SK-N-SH treated with all-trans-retinoic acid at 6 μM for 48 hours (cell line): ENCODE measurements around the gene OLR1.

Experiments
- ATAC-seq: fragments of 200-7000 bp; cut with Tn5 transposase; 3 replicates; pipeline ENCODE4 v1.9.1; 2020; ENCODE audit warnings: mild to moderate bottlenecking, moderate library complexity
- ARNTL ChIP-seq: fragments of 450-650 bp; formaldehyde crosslinking; IDR thresholded peaks from 2 replicates; pipeline ENCODE4 v1.5.0; 2020; ENCODE audit warnings: low read depth, mild to moderate bottlenecking, moderate library complexity, borderline replicate concordance
- BACH2 ChIP-seq: fragments of 250-450 bp; sonication (Bioruptor Pico); IDR thresholded peaks from 2 replicates; pipeline ENCODE4 v1.9.0; 2021; ENCODE audit warnings: mild to moderate bottlenecking, borderline replicate concordance
- CREB5 ChIP-seq: fragments of 250-450 bp; sonication (Bioruptor Pico); IDR thresholded peaks from 2 replicates; pipeline ENCODE4 v1.5.1; 2020; ENCODE audit warnings: low read depth, mild to moderate bottlenecking, moderate library complexity
- CSDC2 ChIP-seq: fragments of 250-450 bp; sonication (Bioruptor Pico); IDR thresholded peaks from 2 replicates; pipeline ENCODE4 v1.5.0; 2020; ENCODE audit warnings: mild to moderate bottlenecking, moderate library complexity
- CSRNP3 ChIP-seq: fragments of 250-450 bp; sonication (Bioruptor Pico); IDR thresholded peaks from 2 replicates; pipeline ENCODE4 v1.5.1; 2021; ENCODE audit warnings: mild to moderate bottlenecking, moderate library complexity
- ESRRG ChIP-seq: fragments of 250-450 bp; sonication (Bioruptor Pico); IDR thresholded peaks from 2 replicates; pipeline ENCODE4 v1.6.1; 2021; ENCODE audit warnings: mild to moderate bottlenecking
- GLIS3 ChIP-seq: fragments of 250-450 bp; sonication (Bioruptor Pico); IDR thresholded peaks from 2 replicates; pipeline ENCODE4 v1.5.0; 2020; ENCODE audit warnings: mild to moderate bottlenecking, moderate library complexity
- ISL1 ChIP-seq: fragments of 250-450 bp; sonication (Bioruptor Pico); IDR thresholded peaks from 2 replicates; pipeline ENCODE4 v2.1.2; 2022; ENCODE audit warnings: mild to moderate bottlenecking, moderate library complexity
- OSR1 ChIP-seq: fragments of 250-450 bp; sonication (Bioruptor Pico); IDR thresholded peaks from 2 replicates; pipeline ENCODE4 v1.8.0; 2022; ENCODE audit warnings: moderate library complexity, mild to moderate bottlenecking, inconsistent platforms
- PATZ1 ChIP-seq: fragments of 250-450 bp; sonication (Bioruptor Pico); IDR thresholded peaks from 2 replicates; pipeline ENCODE4 v1.8.0; 2020; ENCODE audit warnings: mild to moderate bottlenecking, moderate library complexity, borderline replicate concordance
- POU6F1 ChIP-seq: fragments of 250-450 bp; sonication (Bioruptor Pico); IDR thresholded peaks from 2 replicates; pipeline ENCODE4 v1.8.0; 2021; ENCODE audit warnings: low read depth, mild to moderate bottlenecking, moderate library complexity, borderline replicate concordance
- PPARA ChIP-seq: fragments of 250-450 bp; sonication (Bioruptor Pico); IDR thresholded peaks from 2 replicates; pipeline ENCODE4 v1.5.0; 2020; ENCODE audit warnings: mild to moderate bottlenecking, borderline replicate concordance
- RARB ChIP-seq: fragments of 250-450 bp; sonication (Bioruptor Pico); IDR thresholded peaks from 2 replicates; pipeline ENCODE4 v1.8.0; 2021; ENCODE audit warnings: mild to moderate bottlenecking, moderate library complexity
- SNAI2 ChIP-seq: fragments of 250-450 bp; sonication (Bioruptor Pico); IDR thresholded peaks from 2 replicates; pipeline ENCODE4 v1.5.0; 2020; ENCODE audit warnings: mild to moderate bottlenecking, moderate library complexity
- TCF4 ChIP-seq: fragments of 250-450 bp; sonication (Bioruptor Pico); IDR thresholded peaks from 2 replicates; pipeline ENCODE4 v1.8.0; 2021; ENCODE audit warnings: mild to moderate bottlenecking, moderate library complexity, borderline replicate concordance
- TOX ChIP-seq: fragments of 250-450 bp; sonication (Bioruptor Pico); IDR thresholded peaks from 2 replicates; pipeline ENCODE4 v1.8.0; 2021; ENCODE audit warnings: mild to moderate bottlenecking, moderate library complexity, borderline replicate concordance
- TSHZ2 ChIP-seq: fragments of 250-450 bp; sonication (Bioruptor Pico); IDR thresholded peaks from 2 replicates; pipeline ENCODE4 v1.5.0; 2020; ENCODE audit warnings: mild to moderate bottlenecking, moderate library complexity
- ZC3H10 ChIP-seq: fragments of 250-450 bp; sonication (Bioruptor Pico); IDR thresholded peaks from 2 replicates; pipeline ENCODE4 v1.5.1; 2021; ENCODE audit warnings: mild to moderate bottlenecking, moderate library complexity
- ZFP3 ChIP-seq: fragments of 250-450 bp; sonication (Bioruptor Pico); IDR thresholded peaks from 2 replicates; pipeline ENCODE4 v1.5.0; 2020; ENCODE audit warnings: mild to moderate bottlenecking, moderate library complexity
- ZFP30 ChIP-seq: fragments of 450-650 bp; formaldehyde crosslinking; IDR thresholded peaks from 2 replicates; pipeline ENCODE4 v1.5.0; 2022; ENCODE audit warnings: mild to moderate bottlenecking, moderate library complexity
- ZNF565 ChIP-seq: fragments of 450-650 bp; formaldehyde crosslinking; conservative IDR thresholded peaks from 2 replicates; pipeline ENCODE4 v1.5.0; 2020; ENCODE audit warnings: low read depth, mild to moderate bottlenecking, moderate library complexity
- ZNF70 ChIP-seq: fragments of 450-650 bp; formaldehyde crosslinking; IDR thresholded peaks from 2 replicates; pipeline ENCODE4 v1.5.0; 2020; ENCODE audit warnings: mild to moderate bottlenecking, moderate library complexity
- ZNF8 ChIP-seq: fragments of 450-650 bp; formaldehyde crosslinking; IDR thresholded peaks from 2 replicates; pipeline ENCODE4 v1.5.0; 2020; ENCODE audit warnings: mild to moderate bottlenecking, moderate library complexity

The OLR1 gene

GRCh38 chr12:10126413-10126812 lies 45.5 kb downstream of the OLR1 start (continued):
- no peak for TF ChIP-seq ESRRG

GRCh38 chr12:10122689-10123088 lies 49.2 kb downstream of the OLR1 start:
- ATAC-seq = no peak
- TF ChIP-seq ZFP30 (CRISPR knock-in tag) = no peak
- TF ChIP-seq TSHZ2 = no peak
- TF ChIP-seq SNAI2 (CRISPR knock-in tag) = no peak
- TF ChIP-seq ARNTL (CRISPR knock-in tag) = no peak
- no peak for TF ChIP-seq POU6F1 (CRISPR knock-in tag)
- TF ChIP-seq ZNF565 (CRISPR knock-in tag) = no peak
- no peak for TF ChIP-seq ZNF8
- TF ChIP-seq BACH2 (CRISPR knock-in tag) = no peak
- TF ChIP-seq ZC3H10 = no peak
- no peak for TF ChIP-seq OSR1 (CRISPR knock-in tag)
- TF ChIP-seq ESRRG = no peak
- no peak for TF ChIP-seq ISL1 (CRISPR knock-in tag)
- TF ChIP-seq CSDC2 (CRISPR knock-in tag) = no peak
- no peak for TF ChIP-seq PPARA (CRISPR knock-in tag)
- TF ChIP-seq ZFP3 (CRISPR knock-in tag) = no peak
- TF ChIP-seq TOX (CRISPR knock-in tag) = no peak
- TF ChIP-seq GLIS3 (CRISPR knock-in tag) = no peak
- TF ChIP-seq TCF4 (CRISPR knock-in tag) = no peak
- no peak for TF ChIP-seq CREB5
- TF ChIP-seq ZNF70 (CRISPR knock-in tag) = no peak

GRCh38 chr12:10121278-10121677 lies 50.7 kb downstream of the OLR1 start:
- no peak for ATAC-seq
- TF ChIP-seq ISL1 (CRISPR knock-in tag) = no peak
- TF ChIP-seq CREB5 = no peak
- no peak for TF ChIP-seq PATZ1 (CRISPR knock-in tag)
- TF ChIP-seq SNAI2 (CRISPR knock-in tag) = no peak
- no peak for TF ChIP-seq ESRRG
- TF ChIP-seq RARB (CRISPR knock-in tag) = no peak
- no peak for TF ChIP-seq CSRNP3 (CRISPR knock-in tag)
- no peak for TF ChIP-seq ZC3H10
- no peak for TF ChIP-seq TCF4 (CRISPR knock-in tag)
- no peak for TF ChIP-seq ZFP3 (CRISPR knock-in tag)
- TF ChIP-seq TOX (CRISPR knock-in tag) = no peak
- no peak for TF ChIP-seq ZNF70 (CRISPR knock-in tag)
- no peak for TF ChIP-seq PPARA (CRISPR knock-in tag)
